HuH-7 (cell line): Measurements from ENCODE around the gene NCOA3.
A peak's percentile ranks its signal among the peaks of the same experiment; 100 is the strongest.
"Not testable (repeated sequence)": the region's sequence is repeated elsewhere in the genome, so short reads cannot be mapped to it uniquely, and the experiment has no call there.

Source experiments
- DNase-seq: peaks from one replicate; pipeline ENCODE4 v3.0.0; 2011; ENCODE audit warnings: low spot score

Gene NCOA3

DNA sequence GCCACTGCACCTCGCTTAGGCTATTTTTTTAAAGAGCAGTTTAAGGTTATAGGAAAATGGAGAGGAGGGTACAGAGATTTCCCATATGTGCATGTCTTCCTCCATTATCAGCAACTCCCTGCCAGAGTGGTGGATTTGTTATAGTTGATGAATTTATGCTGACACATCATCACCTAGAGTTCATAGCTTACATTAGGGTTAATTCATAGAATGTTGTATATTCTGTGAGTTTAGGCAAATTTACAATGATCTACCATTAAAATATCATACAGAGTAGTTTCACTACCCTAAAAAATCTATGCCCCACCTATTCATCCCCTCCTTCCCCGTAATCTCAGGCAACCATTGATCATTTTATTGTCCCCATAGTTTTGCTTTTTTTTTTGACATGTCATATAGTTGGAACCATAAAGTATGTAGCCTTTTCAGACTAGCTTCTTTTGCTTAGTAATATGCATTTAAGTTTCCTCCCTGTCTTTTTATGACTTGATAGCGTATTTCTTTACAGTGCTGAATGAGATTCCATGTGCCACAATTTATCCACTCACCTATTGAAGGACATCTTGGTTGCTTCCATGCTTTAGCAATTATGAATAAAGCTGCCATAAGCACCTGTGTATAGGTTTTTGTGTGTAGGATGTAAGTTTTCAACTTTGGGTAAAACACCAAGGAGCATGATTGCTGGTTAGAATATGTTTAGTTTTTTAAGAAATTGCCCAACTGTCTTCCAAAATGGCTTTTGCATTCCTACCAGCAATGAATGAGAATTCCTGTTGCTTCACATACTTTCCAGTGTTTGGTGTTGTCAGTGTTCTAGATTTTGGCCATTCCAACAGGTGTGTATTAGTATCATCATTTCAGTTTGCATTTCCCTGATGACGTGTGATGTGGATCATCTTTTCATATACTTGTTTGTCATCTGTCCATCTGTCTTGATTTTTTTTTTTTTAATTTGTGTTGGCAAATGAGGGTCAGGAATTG, 60.2 kb downstream of the NCOA3 start:
- no peak for DNase-seq

DNA sequence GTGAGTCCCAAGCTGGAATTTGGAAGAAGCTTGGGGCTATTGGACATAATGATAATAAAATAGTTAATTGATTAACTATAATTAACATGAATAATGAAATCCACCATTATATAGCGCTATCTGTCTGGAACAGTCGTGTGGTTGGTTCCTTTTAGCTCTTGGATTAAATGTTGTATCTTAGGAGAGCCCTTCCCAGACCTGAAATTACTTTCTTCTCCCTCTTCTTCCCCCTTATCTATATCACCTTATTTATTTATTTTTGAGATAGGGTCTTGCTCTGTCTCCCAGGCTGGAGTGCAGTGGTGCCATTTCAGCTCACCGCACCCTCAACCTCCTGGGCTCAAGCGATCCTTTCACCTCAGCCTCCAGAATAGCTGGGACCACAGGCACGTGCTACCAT, 64.6 kb downstream of the NCOA3 start:
- DNase-seq: no peak

DNA sequence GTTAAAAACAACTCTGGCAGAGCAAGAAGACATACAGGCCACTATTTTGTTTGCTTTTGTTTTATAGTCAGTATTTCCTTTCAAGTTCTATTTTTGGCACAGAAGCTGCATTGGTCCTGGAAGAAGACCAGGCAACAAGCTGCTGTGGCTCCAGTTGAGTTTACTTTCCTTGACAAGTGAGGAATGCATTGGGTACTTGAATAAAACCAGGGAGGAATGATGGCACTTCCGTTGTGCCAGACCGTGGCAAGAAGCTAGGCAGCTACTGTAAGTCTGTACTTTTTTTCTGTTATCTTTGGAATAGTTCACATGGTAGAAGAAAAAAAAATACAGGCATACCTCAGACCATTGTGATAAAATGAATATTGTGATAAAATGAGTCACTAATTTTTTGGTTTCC, 66.3 kb downstream of the NCOA3 start:
- DNase-seq: peak; percentile 16

DNA sequence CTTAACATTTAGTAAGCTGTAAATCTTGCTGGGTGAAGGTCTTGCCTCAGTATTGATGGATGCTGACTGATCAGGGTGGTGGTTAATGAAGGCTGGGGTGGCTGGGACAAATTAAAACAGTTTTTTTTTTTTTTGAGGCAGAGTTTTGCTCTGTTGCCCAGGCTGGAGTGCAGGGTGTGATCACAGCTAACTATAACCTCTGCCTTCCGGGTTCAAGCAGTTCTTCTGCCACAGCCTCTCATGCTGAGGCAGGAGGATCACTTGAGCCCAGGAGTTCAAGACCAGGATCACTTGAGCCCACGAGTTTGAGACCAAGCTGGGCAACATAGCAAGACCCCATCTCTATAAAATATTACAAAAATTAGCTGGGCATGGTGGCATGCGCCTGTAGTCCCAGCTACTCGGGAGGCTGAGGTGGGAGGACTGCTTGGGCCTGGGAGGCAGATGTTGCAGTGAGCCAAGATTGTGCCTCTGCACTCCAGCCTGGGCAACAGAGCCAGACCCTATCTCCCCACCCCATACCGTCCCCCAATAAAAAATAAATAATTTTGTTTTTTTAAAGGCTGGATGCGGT, 67.2 kb downstream of the NCOA3 start:
- DNase-seq: no peak

DNA sequence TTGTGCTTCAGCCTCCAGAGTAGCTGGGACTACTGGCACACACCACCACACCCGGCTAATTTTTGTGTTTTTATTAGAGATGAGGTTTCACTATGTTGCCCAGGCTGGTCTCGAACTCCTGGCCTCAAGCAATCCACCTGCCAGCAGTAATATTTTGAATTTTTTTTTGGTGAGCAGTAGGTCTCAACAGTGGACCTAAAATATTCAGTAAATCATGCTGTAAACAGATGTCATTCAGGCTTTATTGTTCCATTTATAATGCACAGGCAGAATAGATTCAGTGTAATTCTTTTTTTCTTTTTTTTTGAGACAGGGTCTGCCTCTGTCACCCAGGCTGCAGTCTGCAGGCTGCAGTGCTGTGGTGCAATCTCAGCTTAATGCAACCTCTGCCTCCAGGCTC, 69.7 kb downstream of the NCOA3 start:
- DNase-seq: no peak

DNA sequence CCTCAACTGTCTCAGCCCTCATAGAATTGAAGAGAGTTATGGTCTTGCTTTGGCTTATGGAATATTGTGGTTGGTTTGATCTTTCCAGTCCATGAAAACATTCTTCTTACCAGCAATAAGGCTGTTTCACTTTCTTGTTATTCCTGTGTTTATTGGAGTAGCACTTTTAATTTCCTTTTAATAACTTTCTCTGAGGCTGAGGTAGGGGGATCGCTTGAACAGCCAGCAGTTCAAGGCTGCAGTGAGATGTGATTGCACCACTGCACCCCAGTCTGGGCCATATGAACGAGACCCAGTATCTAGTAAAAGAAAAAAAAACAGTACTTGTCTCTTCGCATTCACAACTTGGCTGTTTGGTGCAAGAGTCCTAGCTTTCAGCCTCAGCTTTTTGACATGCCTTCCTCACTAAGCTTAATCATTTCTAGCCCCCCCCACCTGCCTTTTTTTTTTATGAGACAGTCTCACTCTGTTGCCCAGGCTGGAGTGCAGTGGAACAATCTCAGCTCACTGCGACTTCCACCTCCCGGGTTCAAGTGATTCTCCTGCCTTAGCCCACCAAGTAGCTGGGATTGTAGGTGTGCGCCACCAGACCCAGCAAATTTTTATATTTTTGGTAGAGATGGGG, 70.5 kb downstream of the NCOA3 start:
- no peak for DNase-seq

DNA sequence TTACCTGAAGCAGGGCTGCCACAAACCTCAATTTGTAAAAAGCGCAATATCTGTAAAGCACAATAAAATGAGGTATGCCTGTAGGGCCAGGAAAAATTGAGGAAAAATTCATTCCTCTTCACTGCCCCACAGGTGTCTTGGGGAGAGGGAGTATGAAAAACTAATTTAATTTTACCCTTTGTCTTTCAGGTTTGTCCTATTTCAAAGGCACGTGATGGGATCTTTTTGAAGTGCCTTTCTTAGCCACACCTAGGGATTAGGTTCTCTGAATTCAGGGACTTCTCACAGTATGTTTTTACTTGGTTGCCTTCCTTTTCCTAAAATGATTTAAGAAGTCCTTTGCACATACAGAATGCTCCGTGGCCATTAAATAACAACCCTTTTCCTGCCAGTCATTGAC, 71.9 kb downstream of the NCOA3 start:
- DNase-seq: no peak

DNA sequence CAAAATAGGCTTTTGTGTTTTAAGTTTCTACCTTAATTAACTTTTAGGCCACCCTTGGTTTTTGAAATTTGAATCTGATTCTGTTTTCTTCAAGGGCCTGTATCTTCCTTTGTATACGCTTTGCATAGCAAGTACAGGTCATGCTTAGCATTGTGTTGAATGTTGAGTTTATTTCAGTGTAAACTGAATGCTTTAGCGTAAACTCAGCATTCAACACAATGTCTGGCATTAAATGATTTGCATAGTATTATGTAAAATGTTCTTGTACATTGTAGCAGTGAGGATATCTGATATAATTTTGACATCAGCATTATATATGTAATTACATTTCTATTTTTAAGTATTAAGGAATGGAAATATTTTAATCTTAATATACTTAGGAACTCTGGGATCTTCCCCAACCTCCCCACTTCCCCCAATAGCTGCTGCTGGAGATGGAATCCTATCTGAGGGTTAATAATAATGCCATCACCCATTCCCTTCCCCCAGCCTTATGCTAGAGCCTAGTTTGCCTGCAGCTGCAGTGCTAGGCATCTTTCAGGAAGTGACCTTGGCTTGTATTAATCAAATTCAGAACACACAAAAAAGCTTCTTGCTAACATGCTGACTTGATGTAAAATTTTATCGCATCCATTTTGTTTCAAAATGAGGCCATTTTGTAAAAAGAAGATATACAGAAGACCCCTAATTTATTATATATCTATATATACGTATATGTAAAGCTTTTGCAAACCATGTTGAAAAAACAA, 73.1 kb downstream of the NCOA3 start:
- no peak for DNase-seq

DNA sequence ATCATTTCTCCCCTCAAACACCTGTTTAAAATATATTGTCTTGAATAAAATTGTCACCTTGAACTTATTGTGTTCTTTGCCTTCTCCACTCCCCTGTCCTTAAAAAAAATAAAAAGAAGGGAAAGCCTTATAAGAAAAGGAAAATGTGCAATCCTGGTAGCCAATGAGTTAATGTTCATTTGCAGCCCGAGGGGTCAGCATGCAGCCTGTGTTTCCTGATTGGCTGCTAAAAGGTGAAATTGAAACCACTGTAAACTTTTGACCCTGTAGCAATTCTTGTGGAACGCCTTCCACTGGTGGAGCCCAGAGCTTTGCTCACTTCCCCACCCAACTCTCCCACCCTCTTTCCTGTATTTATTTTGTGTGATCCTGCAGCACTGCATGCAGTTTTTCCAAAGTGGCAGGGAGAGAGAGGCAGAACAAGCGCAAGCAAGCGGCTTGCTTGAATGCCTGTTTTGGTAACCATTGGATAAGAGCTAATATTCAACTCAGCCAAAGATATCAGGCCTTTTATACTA, 74.9 kb downstream of the NCOA3 start:
- peak; percentile 77 for DNase-seq

DNA sequence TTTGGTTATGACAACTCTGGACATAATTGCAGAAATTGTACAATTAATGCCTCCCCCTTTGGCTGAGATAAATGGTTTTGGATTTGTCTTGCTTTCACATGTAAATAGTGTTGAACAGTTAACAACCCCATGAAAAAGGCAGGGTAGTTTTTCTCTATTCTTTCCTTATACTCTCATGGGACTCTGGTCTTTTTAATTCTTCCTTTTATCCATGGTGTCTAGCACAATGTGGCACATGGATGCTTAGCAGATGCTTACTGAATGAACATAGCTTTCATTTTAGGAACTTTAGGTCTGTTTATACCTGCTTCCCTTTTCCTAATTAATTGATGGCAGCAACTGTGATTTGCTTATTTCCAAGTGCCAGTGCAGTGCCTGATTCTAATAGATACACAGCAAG, 75.6 kb downstream of the NCOA3 start:
- DNase-seq: no peak

DNA sequence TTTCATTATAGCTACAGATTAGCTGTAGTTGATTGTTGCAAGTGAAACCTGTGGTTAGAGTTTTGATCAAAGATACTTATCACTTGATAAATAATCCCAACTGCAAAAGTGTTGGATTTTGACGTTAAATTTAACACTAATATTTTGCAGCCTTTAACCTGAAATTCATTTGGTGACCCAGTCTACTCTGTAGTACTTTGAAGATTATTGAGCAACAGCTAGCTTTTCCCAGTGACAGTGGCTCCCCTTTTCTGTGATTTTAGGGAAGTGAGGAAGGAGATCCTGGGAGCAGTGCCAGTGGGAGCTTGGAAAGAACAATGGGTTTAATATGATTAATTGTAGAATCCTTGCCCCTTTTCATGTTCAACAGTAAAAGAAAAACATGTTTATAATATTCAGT, 76.9 kb downstream of the NCOA3 start:
- DNase-seq: no peak

DNA sequence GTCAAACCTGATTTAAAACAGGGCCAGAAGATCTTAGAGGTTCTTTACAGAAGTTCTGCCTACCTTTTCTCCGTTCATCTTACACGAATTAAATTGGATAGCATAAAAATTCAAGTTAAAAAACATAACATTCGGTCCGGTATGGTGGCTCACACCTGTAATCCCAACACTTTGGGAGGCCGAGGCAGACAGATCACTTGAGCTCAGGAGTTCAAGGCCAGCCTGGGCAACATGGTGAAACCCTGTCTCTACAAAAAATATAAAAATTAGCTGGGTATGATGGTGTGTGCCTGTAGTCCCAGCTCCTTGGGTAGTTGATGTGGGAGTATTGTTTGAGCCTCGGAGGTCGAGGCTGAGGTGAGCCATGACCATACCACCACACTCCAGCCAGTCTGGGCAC, 79.0 kb downstream of the NCOA3 start:
- DNase-seq: not testable (repeated sequence)

DNA sequence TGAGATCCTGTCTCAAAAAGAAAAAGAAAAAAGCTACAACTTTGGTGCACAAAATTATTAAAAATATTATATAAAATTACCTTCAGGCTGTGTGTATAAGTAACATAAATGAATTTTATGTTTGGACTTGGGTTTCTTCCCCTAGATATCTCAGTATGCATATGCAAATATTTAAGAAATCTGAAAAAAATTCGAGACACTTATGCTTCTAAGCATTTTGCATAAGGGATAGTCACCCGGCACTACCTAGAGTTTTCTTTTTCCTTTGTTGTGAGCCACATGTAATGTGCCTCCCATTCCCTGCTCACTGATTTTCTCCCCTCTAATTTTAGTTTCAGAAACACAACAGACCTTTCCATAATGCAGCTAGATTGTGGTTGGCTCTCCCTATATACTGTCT, 79.4 kb downstream of the NCOA3 start:
- DNase-seq: no peak

DNA sequence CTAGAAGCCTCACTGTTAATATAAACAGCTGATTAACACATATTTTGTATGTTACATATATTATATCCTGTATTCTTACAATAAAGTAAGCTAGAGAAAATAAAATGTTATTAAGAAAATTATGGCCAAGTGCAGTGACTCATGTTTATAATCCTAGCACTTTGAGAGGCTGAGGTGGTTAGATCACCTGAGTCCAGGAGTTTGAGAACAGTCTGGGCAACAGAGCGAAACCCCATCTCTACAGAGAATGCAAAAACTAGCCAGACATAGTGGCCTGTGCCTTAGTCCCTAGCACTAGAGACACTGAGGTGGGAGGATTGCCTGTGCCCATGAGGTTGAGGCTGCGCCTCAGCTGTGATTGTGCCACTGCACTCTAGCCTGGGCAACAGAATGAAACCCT, 81.9 kb downstream of the NCOA3 start:
- no peak for DNase-seq

DNA sequence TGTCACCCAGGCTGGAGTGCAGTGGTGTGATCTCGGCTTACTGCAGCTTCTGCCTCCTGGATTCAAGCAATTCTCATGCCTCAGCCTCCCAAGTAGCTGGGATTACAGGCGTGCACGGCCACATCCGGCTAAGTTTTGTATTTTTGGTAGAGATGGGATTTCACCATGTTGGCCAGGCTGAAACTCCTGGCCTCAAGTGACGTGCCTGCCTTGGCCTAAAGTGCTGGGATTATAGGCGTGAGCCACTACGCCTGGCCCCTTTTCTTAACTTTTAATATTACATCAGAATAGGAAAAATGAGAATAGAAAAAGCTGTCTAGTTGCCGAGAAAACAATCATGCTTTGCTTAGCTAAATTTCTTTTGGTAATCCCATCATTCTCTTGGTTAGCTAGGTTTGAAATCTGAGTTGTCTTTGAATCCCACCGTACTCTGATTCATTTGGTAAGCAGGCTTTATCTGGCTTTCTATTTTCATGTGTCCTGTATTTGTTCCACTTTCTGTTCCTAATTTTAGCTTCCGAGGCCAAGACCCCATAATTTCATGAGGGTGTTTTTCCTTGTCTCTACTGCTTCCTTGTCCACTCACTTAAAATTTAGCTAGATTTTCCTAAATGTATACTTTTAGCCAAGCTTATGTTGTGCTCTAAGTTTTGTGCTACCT, 83.5 kb downstream of the NCOA3 start:
- DNase-seq: no peak

DNA sequence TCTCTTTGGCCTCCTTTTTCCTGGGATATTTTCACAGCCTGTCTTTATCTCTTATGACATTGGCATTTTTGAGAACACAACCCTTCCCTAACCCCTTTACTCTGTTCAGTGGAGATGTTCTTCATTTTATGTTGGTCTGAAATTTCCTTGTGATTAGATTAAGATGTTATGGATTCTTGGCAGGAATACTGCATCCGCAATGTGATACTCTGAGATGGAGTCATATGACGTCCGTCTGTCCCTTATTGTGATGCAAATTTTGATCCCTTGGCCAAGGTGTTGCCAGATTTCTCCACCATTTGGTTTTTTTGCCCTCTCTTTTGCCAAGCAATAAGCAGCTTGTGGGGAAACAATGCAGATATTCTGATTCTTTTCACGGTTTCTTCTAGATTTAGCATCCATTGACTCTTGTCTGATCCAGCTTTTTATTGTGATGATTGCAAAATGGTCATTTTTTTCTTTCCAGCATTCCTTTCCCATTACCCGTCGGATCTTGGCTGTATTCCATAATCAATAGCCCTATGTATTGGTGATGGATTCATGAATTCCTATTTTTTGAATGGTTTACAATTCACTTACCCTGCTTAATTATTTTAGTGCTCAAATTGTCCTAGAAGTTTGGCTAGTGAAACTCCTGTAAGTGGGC, 85.1 kb downstream of the NCOA3 start:
- no peak for DNase-seq

DNA sequence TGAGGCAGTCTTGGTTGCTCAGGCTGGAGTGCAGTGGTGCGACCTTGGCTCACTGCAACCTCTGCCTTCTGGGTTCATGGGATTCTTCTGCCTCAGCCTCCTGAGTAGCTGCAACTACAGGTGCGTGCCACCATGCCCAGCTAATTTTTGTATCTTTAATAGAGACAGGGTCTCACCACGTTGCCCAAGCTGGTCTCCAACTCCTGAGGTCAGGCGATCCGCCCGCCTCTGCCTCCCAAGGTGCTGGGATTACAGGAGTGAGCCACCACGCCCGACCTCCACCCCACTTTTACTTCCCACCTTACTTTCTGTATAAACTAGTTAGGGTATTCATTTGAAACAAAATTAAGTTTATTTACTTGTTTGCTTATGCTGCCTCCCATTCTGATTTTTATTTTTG, 86.5 kb downstream of the NCOA3 start:
- DNase-seq: no peak

DNA sequence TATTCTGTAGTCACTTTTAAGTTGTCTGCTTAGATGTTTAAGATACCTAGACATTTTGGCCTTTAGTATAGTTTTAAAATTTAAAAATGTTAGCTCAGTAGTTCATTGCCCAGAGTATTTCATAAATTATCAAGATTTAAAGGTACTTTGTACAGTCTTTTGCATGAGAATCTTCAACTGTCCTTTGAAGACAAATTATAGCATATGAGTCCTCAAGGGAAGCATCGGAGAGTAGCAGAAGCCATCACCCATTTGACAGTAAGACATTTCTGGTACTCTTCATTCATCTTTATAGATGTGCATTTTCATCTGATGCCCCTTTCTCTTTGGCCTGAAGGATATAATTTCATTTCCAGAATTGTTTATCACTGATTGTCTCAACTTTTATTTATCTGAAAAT, 89.5 kb downstream of the NCOA3 start:
- DNase-seq: no peak

DNA sequence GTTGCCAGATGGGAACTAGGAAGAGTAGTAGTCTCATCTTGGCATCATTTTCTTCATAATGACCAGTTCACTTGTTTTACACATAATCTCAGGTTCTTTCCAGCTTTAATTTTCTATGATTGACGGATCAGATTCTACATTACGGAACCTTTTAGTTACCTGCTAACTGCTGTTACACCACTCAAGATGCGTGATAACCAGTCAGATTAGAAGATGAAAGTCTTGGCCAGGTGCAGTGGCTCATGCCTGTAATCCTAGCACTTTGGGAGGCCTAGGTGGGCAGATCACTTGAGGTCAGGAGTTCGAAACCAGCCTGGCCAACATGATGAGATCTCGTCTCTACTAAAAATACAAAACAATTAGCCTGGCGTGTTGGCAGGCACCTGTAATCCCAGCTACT, 92.5 kb downstream of the NCOA3 start:
- DNase-seq: no peak

DNA sequence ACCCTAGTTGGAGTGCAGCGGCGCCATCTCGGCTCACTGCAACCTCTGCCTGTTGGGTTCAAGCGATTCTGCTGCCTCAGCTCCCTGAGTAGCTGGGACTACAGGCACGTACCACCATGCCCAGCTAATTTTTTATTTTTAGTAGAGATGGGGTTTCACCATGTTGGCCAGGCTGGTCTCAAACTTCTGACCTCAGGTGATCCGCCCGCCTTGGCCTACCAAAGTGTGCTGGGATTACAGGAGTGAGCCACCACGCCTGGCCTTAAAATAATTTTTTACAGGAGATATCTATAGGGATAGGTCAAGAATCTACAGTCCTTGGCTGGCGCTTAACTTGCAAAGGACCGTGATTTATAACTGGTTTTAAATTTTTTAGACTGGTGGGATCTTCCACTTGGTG, 93.5 kb downstream of the NCOA3 start:
- DNase-seq: not testable (repeated sequence)

DNA sequence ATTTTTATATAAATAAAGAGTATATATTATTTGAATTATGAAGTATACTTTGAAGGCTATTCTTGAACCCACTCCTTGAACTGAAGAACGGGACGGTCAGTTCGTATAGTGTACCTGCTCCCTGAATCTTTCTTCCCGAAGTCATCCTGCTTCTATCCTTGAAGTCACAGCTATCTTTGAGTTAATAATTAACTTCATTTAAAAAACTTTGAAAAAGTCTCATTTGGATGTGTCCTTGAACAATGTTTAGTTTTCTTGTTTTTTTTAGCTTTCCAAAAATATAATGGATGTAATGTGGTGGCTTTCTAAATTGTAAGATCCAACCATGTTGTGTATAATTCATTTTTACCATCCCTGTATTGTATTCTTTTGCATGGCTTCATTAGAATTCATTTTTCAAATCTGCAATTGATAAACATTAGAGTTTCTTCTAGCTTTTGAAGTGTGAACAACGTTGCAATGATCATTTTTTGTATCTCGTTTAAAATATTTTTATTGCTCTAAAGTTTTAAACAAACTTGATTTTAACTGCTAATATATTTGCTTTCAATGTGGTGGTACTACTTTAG, 94.4 kb downstream of the NCOA3 start:
- peak; percentile 31 for DNase-seq
